Mesenchymal stem cell (in vitro differentiated cells and primary cell): ENCODE data around the gene STKLD1.

ENCODE experiments used
- DNase-seq: peaks from one replicate; pipeline ENCODE4 v3.0.0-alpha.2; 2013
- H2AFZ ChIP-seq: one replicate; pipeline ENCODE4 v1.6.1; 2013; ENCODE audit warnings: low read depth, mild to moderate bottlenecking, control low read depth, inconsistent platforms, low read length, moderate library complexity
- H2AK5ac ChIP-seq: 2 replicates; pipeline ENCODE4 v1.6.1; 2013; ENCODE audit warnings: low read length, moderate library complexity, mild to moderate bottlenecking, inconsistent platforms; ENCODE audit not compliant: severe bottlenecking
- H2BK120ac ChIP-seq: one replicate; pipeline ENCODE4 v1.6.1; 2013; ENCODE audit warnings: low read depth, mild to moderate bottlenecking, inconsistent platforms, low read length, moderate library complexity
- H2BK12ac ChIP-seq, 2 experiments: one replicate each; pipeline ENCODE4 v1.6.1; 2013; ENCODE audit warnings: inconsistent platforms in 2 of 2, low read length in 2 of 2, mild to moderate bottlenecking in 2 of 2, moderate library complexity in 2 of 2, control low read depth in 1 of 2
- H2BK15ac ChIP-seq: one replicate; pipeline ENCODE4 v1.6.1; 2013; ENCODE audit warnings: mild to moderate bottlenecking, low read depth, inconsistent platforms; ENCODE audit not compliant: poor library complexity, severe bottlenecking
- H2BK5ac ChIP-seq: 2 replicates; pipeline ENCODE4 v1.6.1; 2013; ENCODE audit warnings: low read depth, mild to moderate bottlenecking, low read length, control low read depth, inconsistent platforms; ENCODE audit not compliant: poor library complexity, severe bottlenecking
- H3K14ac ChIP-seq, 2 experiments: one replicate each; pipeline ENCODE4 v1.6.1; 2013; ENCODE audit warnings: inconsistent platforms in 2 of 2, low read length in 2 of 2, control low read depth in 1 of 2, mild to moderate bottlenecking in 1 of 2, moderate library complexity in 1 of 2
- H3K18ac ChIP-seq, 2 experiments: one replicate each; pipeline ENCODE4 v1.6.1; 2013; ENCODE audit warnings: inconsistent platforms in 2 of 2, low read length in 2 of 2, control low read depth in 1 of 2, low read depth in 1 of 2, mild to moderate bottlenecking in 1 of 2
- H3K23ac ChIP-seq, 2 experiments: one replicate each; pipeline ENCODE4 v1.6.1; 2013; ENCODE audit warnings: inconsistent platforms in 2 of 2, low read length in 2 of 2, mild to moderate bottlenecking in 2 of 2, moderate library complexity in 2 of 2, control low read depth in 1 of 2
- H3K27ac ChIP-seq: 2 replicates; pipeline ENCODE4 v1.5.1; 2013; ENCODE audit warnings: mild to moderate bottlenecking, moderate library complexity, low read length, control low read depth, inconsistent platforms; ENCODE audit not compliant: poor library complexity, severe bottlenecking
- H3K27me3 ChIP-seq, 2 experiments: 2 replicates each; pipeline versions ENCODE4 v1.6.1 to v1.7.0; 2013; ENCODE audit warnings: low read length in 2 of 2, mild to moderate bottlenecking in 2 of 2, moderate library complexity in 2 of 2, control low read depth in 1 of 2, inconsistent platforms in 1 of 2; ENCODE audit not compliant: control insufficient read depth in 1 of 2, insufficient read depth in 1 of 2
- H3K36me3 ChIP-seq, 2 experiments: 2 replicates each; pipeline versions ENCODE4 v1.6.1 to v1.7.0; 2013; ENCODE audit warnings: low read length in 2 of 2, control low read depth in 1 of 2, inconsistent platforms in 1 of 2, low read depth in 1 of 2, mild to moderate bottlenecking in 1 of 2; ENCODE audit not compliant: insufficient read depth in 2 of 2, control insufficient read depth in 1 of 2
- H3K4ac ChIP-seq, 2 experiments: one replicate each; pipeline ENCODE4 v1.6.1; 2013; ENCODE audit warnings: inconsistent platforms in 2 of 2, low read length in 2 of 2, mild to moderate bottlenecking in 2 of 2, moderate library complexity in 2 of 2, control low read depth in 1 of 2, low read depth in 1 of 2
- H3K4me1 ChIP-seq: 2 replicates; pipeline ENCODE4 v1.6.1; 2013; ENCODE audit warnings: low read depth, low read length, control low read depth; ENCODE audit not compliant: control insufficient read depth, insufficient read depth
- H3K4me2 ChIP-seq: 2 replicates; pipeline ENCODE4 v1.6.1; 2013; ENCODE audit warnings: low read length, mild to moderate bottlenecking, inconsistent platforms; ENCODE audit not compliant: poor library complexity, severe bottlenecking
- H3K4me3 ChIP-seq, 2 experiments: 2 replicates each; pipeline versions ENCODE4 v1.5.1 to v1.7.0; 2013; ENCODE audit warnings: low read length in 2 of 2, mild to moderate bottlenecking in 2 of 2, control low read depth in 1 of 2, low read depth in 1 of 2; ENCODE audit not compliant: insufficient read depth in 1 of 2
- H3K79me1 ChIP-seq: replicated peaks from 2 replicates; pipeline ENCODE4 v1.6.1; 2013; ENCODE audit warnings: mild to moderate bottlenecking, control low read depth, low read length, inconsistent platforms; ENCODE audit not compliant: poor library complexity, severe bottlenecking
- H3K9ac ChIP-seq: 2 replicates; pipeline ENCODE4 v1.7.0; 2013; ENCODE audit warnings: mild to moderate bottlenecking, low read length, moderate library complexity
- H3K9me3 ChIP-seq: 2 replicates; pipeline ENCODE4 v1.7.0; 2013; ENCODE audit warnings: mild to moderate bottlenecking, low read length; ENCODE audit not compliant: control insufficient read depth
- H4K8ac ChIP-seq: one replicate; pipeline ENCODE4 v1.6.1; 2013; ENCODE audit warnings: inconsistent platforms, mild to moderate bottlenecking, low read length, moderate library complexity
- H4K91ac ChIP-seq: one replicate; pipeline ENCODE4 v1.6.1; 2013; ENCODE audit warnings: mild to moderate bottlenecking, low read length, inconsistent platforms
- WGBS: methylation state at CpG from one replicate; pipeline ENCODE4 v1.1.7; 2013; ENCODE audit warnings: mixed read lengths; 5-methylcytosine and 5-hydroxymethylcytosine counted together

STKLD1 gene

DNA sequence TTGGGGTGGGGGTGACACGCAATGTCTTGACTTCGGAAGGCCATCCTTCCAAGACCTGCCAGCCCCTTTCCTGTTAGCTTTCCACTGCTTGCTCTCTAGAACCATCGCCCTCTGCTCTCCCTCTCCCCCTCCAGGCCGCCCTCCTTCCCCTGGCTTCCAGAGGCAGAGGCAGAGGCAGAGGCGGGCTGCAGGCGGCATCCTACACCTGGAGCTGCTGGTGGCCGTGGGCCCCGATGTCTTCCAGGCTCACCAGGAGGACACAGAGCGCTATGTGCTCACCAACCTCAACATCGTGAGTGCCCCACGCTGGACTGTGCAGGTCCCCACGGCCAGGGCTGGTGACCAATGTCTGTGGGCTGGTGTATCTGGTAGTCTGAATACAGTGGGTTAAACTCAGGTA is 48.0 kb downstream of the STKLD1 start:
- Histone ChIP-seq H4K8ac (peak overlapping the region; percentile 47), H3K9me3 (no peaks in the 10 kb centered on the region), H3K23ac (no peak overlapping the region), H3K79me1 (no peaks in the 10 kb centered on the region), H4K91ac (peak overlapping the region; percentile 80), H3K4me3 (no peak overlapping the region), H2BK5ac (no peak overlapping the region), H3K36me3 (no peaks in the 10 kb centered on the region), H2AFZ (no peak overlapping the region), H3K4me1 (peaks cover 12% of the 10 kb centered on the region), H3K27ac (no peak overlapping the region), H2BK12ac (peak overlapping the region; percentile 70 to 97), H2AK5ac (no peak overlapping the region), H3K4ac (peak overlapping the region in 1 of 2 experiments; percentile 80), H2BK15ac (peak overlapping the region; percentile 44), H3K4me2 (no peak overlapping the region), H3K9ac (no peak overlapping the region), H2BK120ac (no peak overlapping the region), H3K27me3 (peaks cover 14 to 21% of the 10 kb centered on the region in 2 experiments), H3K14ac (no peak overlapping the region), H3K18ac (peak overlapping the region; percentile 64 to 90)
- no peak for DNase-seq
- WGBS: 98% methylated on average over 8 of the region's 12 CpGs

DNA sequence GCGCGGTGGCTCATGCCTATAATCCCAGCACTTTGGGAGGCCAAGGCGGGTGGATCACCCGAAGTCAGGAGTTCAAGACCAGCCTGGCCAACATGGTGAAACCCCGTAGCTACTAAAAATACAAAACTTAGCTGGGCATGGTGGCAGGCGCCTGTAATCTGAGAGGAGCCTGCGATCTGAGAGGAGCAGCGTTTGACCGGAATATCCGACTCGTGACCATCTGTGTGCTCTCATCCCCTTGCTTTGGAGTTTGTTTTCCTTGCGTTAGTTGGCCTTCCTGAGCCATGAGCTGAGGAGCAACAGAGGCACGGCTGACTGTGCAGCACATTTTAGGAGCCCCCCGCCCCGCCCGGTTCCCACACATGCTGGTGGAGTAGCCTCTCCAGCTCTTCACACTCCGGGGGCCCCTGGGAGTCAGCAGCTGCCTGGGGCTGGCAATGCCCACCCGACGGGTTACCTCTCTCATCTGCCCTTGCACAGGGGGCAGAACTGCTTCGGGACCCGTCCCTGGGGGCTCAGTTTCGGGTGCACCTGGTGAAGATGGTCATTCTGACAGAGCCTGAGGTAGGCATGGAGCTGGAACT is 49.0 kb downstream of the STKLD1 start:
- no peak overlapping the region for H3K4ac ChIP-seq
- H3K36me3 ChIP-seq: no peaks in the 10 kb centered on the region
- no peak overlapping the region for H4K91ac ChIP-seq
- H3K4me3 ChIP-seq: no peak overlapping the region
- H3K4me1 ChIP-seq: peaks cover 18% of the 10 kb centered on the region
- no peak overlapping the region for H4K8ac ChIP-seq
- no peak overlapping the region for H3K4me2 ChIP-seq
- peaks cover 14 to 31% of the 10 kb centered on the region in 2 experiments for H3K27me3 ChIP-seq
- no peak overlapping the region for H3K14ac ChIP-seq
- no peak overlapping the region for H3K9ac ChIP-seq
- H2BK15ac ChIP-seq: no peak overlapping the region
- H3K18ac ChIP-seq: no peak overlapping the region
- H3K27ac ChIP-seq: no peak overlapping the region
- H3K9me3 ChIP-seq: no peaks in the 10 kb centered on the region
- H3K79me1 ChIP-seq: no peaks in the 10 kb centered on the region
- no peak overlapping the region for H2BK120ac ChIP-seq
- no peak overlapping the region for H2AK5ac ChIP-seq
- no peak overlapping the region for H2AFZ ChIP-seq
- H2BK12ac ChIP-seq: no peak overlapping the region
- H2BK5ac ChIP-seq: no peak overlapping the region
- no peak overlapping the region for H3K23ac ChIP-seq
- 88% methylated on average over 22 of the region's 22 CpGs for WGBS
- DNase-seq: no peak

DNA sequence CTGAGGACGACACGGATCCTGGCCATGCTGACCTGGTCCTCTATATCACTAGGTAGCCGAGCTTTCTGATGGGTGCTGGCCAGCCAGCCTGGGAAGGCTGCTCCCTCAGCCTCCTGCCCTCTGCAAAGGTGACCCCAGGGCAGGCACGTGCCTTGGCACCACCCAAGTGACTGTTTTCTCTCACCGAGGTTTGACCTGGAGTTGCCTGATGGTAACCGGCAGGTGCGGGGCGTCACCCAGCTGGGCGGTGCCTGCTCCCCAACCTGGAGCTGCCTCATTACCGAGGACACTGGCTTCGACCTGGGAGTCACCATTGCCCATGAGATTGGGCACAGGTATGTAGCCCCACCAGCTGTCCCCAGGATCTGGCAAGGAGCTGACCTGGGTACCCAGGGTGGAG is 49.8 kb downstream of the STKLD1 start:
- no peak for DNase-seq
- peaks cover 18% of the 10 kb centered on the region for H3K4me1 ChIP-seq
- no peak overlapping the region for H2BK5ac ChIP-seq
- H3K14ac ChIP-seq: no peak overlapping the region
- H2BK120ac ChIP-seq: no peak overlapping the region
- H2AFZ ChIP-seq: no peak overlapping the region
- no peaks in the 10 kb centered on the region for H3K9me3 ChIP-seq
- H3K27me3 ChIP-seq: peaks cover 14 to 33% of the 10 kb centered on the region in 2 experiments
- 89% methylated on average over 11 of the region's 11 CpGs for WGBS
- H2BK12ac ChIP-seq: no peak overlapping the region
- H3K4ac ChIP-seq: no peak overlapping the region
- no peaks in the 10 kb centered on the region for H3K36me3 ChIP-seq
- no peak overlapping the region for H3K18ac ChIP-seq
- H3K27ac ChIP-seq: no peak overlapping the region
- no peak overlapping the region for H4K91ac ChIP-seq
- H2BK15ac ChIP-seq: peak overlapping the region; percentile 15
- no peak overlapping the region for H2AK5ac ChIP-seq
- H3K4me3 ChIP-seq: no peak overlapping the region
- H3K9ac ChIP-seq: no peak overlapping the region
- no peak overlapping the region for H3K23ac ChIP-seq
- H3K4me2 ChIP-seq: no peak overlapping the region
- H3K79me1 ChIP-seq: no peaks in the 10 kb centered on the region
- no peak overlapping the region for H4K8ac ChIP-seq

DNA sequence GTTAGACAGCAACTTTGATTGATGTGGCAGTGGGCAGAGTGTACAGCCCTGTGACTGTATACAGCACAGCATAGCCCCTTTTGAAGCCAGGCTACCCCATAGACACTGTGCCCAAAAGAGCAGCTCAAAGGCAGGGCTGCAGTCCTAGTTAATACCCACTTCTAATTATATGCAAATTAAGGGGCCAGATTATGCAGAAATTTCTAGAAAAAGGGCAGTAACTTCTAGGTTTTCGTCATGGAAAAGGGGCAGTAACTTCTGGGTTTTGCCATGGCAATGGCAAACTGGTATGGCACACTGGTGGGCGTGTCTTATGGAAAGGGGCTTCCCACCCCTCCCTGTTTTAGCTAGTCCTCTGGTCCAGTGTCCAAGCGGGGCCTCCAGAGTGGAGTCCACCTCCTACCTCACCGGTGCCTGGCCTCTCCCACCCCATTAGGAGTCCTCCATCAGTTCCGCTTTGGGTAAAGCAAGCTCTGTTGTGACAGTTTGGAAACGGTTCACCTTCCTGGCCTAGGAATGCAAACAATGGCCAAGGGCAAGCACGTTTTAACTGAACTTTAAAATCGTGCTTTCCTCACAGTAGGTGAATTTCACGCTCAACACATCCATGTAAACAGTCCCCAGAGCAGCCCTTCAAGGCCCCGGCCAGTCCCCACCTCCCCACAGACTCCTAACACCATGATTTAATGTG is 51.6 kb downstream of the STKLD1 start:
- Histone ChIP-seq H3K4me3 (no peak overlapping the region), H2BK12ac (no peak overlapping the region), H4K91ac (no peak overlapping the region), H3K9me3 (no peaks in the 10 kb centered on the region), H2BK120ac (no peak overlapping the region), H3K27ac (no peak overlapping the region), H3K23ac (no peak overlapping the region), H2AFZ (no peak overlapping the region), H4K8ac (no peak overlapping the region), H3K27me3 (peaks cover 14 to 33% of the 10 kb centered on the region in 2 experiments), H2AK5ac (no peak overlapping the region), H3K4me2 (no peak overlapping the region), H3K14ac (no peak overlapping the region), H3K4me1 (peaks cover 18% of the 10 kb centered on the region), H2BK15ac (no peak overlapping the region), H2BK5ac (no peak overlapping the region), H3K9ac (no peak overlapping the region), H3K4ac (no peak overlapping the region), H3K36me3 (no peaks in the 10 kb centered on the region), H3K18ac (peak overlapping the region in 1 of 2 experiments; percentile 70), H3K79me1 (no peaks in the 10 kb centered on the region)
- no peak for DNase-seq
- WGBS: 58% methylated on average over 9 of the region's 10 CpGs
